ENCODE results near the gene MINDY3.
"Not testable (repeated sequence)": the region's sequence is repeated elsewhere in the genome, so short reads cannot be mapped to it uniquely, and the experiment has no call there.

Gene MINDY3

GRCh38 chr10:15859906-15860691, at the start of gene MINDY3:
MINDY3 (minus strand) TSS chr10:15860507; CDS start chr10:15860299, 208 bp downstream.
- peak; percentile 88 for DNase-seq

GRCh38 chr10:15901889-15902288, 41.6 kb upstream of the MINDY3 start:
- DNase-seq: no peak

- peak; percentile 40 for DNase-seq
Observed at GRCh38 chr10:15898046-15898445, 37.7 kb upstream of the MINDY3 start.

GRCh38 chr10:15897287-15897686, 37.0 kb upstream of the MINDY3 start:
- peak; percentile 30 for DNase-seq

DNA sequence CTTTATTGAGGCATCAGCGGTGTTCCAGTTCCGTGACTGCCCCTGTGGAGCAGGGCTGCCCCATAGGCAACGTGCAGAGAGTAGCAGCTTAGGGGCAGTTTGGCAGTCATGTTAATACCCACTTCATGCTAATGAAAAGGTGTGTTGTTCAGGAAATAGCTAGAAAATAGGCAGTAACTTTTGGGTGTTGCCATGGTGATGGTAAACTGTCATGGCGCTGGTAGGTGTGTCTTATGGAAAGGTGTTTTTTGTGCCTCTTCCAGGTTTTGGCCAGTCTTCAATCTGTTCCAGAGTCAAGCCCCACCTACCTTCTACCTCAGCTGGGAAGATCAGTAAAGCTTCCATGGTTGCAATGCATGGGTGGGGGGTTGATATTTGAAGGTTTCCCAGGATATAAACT, 36.3 kb upstream of the MINDY3 start:
- peak; percentile 24 for DNase-seq

GRCh38 chr10:15884447-15884846, 24.1 kb upstream of the MINDY3 start:
- no peak for DNase-seq

- DNase-seq: no peak
Observed at GRCh38 chr10:15881542-15881941, 21.2 kb upstream of the MINDY3 start.

DNA sequence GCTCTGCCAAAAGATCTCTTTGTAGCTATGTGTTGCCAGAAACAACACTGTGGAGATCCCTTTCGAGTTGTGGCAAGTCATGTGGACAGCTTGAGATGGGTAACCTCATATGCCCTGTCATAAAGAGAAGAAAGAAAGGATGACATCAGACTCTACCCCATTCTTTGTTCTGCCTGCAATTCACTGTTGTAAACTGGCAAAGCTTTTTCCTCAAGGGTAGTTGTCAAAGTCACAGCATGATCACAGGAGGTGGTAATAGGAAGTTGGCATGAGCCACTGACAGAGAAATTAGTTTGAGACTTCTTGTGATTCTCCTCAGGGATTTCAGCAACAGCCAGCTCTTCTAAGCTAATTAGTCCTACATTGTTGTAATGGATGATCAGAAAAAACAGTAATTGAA, 19.4 kb upstream of the MINDY3 start:
- peak; percentile 45 for DNase-seq

DNA sequence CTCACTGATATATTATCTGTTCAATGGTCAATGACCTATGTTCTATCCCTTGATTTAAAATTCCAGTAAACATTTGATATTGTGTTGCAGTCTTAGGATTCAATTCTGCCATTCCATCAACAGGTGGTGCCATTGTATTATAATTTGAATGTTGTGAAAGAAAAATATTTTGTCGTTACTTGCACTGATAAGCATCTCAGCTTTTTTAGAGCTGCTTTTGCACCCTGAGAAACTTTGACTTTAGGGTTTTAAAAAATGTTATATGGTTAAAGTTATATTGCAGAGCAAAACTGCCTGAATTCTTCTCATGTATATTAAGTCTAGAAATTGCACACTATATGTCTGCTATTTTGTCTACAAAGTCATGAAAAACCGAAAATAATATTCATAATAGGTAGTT, 18.8 kb upstream of the MINDY3 start:
- DNase-seq: peak; percentile 68

DNA sequence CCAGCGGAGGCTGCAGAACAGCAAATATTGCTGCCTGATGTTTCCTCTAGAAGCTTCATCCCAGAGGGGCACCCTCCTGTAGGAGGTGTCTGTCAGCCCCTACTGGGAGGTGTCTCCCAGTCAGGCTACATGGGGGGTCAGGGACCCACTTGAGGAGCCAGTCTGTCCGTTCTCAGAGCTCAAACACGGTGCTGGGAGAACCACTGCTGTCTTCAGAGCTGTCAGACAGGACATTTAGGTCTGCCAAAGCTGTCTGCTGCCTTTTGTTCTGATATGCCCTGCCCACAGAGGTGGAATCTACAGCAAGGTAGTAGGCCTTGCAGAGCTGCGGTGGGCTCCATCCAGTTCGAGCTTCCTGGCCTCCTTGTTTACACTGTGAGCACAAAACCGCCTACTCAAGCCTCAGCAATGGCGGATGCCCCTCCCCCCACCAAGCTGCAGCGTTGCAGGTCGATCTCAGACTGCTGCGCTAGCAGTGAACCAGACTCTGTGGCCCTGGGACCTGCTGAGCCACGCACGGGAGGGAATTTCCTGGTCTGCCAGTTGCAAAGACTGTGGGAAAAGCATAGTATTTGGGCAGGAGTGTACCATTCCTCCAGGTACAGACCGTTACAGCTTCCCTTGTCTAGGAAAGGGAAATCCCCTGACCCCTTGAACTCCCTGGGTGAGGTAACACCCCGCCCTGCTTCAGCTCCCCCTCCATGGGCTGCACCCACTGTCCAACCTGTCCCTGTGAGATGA, 17.7 kb upstream of the MINDY3 start:
- peak; percentile 31 for DNase-seq

DNA sequence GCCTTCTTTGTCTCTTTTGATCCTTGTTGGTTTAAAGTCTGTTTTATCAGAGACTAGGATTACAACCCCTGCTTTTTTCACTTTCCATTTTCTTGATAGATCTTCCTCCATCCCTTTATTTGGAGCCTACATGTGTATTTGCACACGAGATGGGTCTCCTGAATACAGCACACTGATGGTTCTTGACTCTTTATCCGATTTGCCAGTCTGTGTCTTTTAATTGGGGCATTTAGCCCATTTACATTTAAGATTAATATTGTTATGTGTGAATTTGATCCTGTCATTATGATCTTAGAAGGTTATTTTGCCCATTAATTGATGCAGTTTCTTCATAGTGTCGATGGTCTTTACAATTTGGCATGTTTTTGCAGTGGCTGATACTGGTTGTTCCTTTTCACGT, 16.0 kb upstream of the MINDY3 start:
- not testable (repeated sequence) for DNase-seq

DNA sequence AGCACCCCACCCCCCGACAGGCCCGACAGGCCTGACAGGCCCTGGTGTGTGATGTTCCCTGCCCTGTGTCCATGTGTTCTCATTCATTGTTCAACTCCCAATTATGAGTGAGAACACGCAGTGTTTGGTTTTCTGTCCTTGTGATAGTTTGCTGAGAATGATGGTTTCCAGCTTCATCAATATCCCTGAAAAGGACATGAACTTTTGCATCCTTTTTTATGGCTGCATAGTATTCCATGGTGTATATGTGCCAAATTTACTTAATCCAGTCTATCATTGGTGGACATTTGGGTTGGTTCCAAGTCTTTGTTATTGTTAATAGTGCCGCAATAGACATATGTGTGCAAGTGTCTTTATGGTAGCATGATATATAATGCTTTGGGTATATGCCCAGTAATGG, 12.3 kb upstream of the MINDY3 start:
- DNase-seq: not testable (repeated sequence)

- no peak for DNase-seq
Observed at GRCh38 chr10:15871823-15872222, 11.5 kb upstream of the MINDY3 start.

GRCh38 chr10:15869935-15870334, 9.6 kb upstream of the MINDY3 start:
- DNase-seq: no peak

- DNase-seq: no peak
Observed at GRCh38 chr10:15868006-15868405, 7.7 kb upstream of the MINDY3 start.

DNA sequence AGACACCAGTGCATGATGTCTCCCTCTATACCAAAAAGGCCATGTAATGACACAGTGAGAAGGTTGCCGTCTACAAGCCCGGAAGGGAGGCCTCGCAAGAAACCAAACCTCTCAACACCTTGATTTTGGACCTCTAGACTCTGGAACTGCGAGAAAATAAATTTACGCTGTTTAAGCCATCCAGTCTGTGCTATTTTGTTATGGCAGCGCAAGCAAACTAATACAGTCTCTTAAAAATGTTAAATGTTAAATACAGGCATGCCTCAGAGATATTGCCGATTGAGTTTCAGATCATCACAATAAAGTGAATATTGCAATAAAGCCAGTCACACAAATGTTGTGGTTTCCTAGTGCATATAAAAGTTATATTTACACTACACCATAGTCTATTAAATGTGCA, 5.0 kb upstream of the MINDY3 start:
- no peak for DNase-seq

DNA sequence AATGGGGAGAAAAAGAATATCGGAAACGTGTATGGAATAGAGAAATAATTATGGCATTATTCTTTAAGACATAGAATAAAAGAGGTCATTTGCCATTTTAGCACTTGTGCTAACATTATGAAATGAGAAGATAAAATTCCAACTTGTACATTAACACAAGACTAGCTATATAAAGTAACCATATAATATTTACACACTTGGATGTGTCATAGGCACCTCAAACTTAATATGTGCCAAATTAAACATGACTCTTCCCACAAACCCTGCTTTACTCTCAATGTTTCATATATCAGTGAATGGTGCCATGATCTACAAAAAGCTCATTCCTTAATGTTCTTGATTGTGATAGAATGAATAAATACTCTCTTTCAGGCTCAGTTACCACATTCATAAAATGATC, 4.1 kb upstream of the MINDY3 start:
- peak; percentile 32 for DNase-seq

DNA sequence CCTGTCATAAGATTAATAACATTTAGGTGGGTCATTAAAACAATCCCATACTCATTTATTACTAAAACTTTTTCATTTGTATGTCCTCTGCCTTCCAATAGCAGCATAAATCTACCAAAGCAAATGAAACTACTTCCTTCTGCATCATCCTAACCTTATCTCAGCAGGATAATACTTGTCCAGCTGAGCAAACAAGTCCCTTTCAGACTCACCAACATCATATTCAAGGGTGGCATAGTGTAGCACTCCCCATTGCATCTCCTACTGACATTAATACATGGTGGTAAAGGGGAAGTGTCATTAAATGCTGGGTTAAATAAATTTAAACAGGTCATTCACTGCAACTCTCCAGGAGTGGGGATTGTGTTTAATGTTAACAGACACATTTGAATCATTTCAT, 3.4 kb upstream of the MINDY3 start:
- DNase-seq: peak; percentile 94

DNA sequence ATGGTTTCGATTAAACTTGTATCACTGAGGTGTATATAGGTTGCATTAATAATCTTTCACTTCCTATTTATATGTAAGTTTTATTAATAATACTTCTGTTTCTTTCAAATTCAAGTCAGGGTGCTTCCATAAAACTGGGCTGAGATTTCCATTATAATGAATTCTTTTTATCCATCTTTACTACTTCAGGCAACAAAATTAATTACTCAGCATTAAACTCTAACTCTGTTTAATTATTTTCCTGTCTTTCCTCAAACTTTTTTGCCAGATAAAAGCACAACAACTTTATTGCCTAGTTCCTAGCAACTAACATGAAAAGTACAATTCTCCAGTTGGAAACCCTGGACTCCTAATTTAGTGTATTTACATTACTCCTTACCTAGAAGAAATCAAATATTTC, 3.0 kb upstream of the MINDY3 start:
- DNase-seq: no peak

- no peak for DNase-seq
Observed at GRCh38 chr10:15860692-15861201, 440 bp upstream of the MINDY3 start.

- no peak for DNase-seq
Observed at GRCh38 chr10:15859509-15859905, 800 bp downstream of the MINDY3 start.

GRCh38 chr10:15858861-15859281, 1.4 kb downstream of the MINDY3 start:
- no peak for DNase-seq

DNA sequence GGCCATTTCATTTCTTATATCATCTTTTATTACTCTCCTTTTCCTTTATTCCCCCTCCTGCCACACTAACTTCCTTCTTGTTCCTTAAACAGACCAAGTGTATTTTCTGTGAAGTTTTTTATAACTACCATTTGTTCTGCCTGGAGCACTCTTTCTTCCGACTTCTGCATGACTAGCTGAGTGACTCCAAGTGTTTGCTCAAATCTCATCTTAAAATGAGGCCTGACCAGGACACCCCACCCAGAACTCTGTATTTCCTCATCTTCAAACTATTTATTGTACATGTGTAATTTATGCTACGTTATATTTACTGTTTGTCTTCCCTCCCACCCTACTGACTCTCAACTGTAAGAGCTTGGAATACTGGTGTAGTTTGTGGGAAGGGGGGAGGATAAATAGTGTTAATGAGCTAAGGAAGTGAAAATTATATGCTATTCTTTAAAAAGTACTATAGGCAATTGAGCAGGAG, 3.2 kb downstream of the MINDY3 start:
- DNase-seq: no peak
